Right renal pelvis (tissue), 4 donors: ENCODE measurements around the gene CHRNA10. TPM values are rescaled to one million over a fixed set of nuclear protein-coding genes. Genes with fewer than 3 reads are reported as not detected.
"Not testable (repeated sequence)": the region's sequence is repeated elsewhere in the genome, so short reads cannot be mapped to it uniquely, and the experiment has no call there.

ENCODE experiments used
- DNase-seq, 4 donors: peaks; one replicate each; pipeline ENCODE4 v3.0.0-alpha.2; 2013; ENCODE audit warnings: low read depth in 4 of 4, low spot score in 3 of 4, missing footprints in 1 of 4
- polyA plus RNA-seq, 4 donors: library from polyadenylated mRNA; unstranded; fragments of 120-200 nt; gene quantifications; one replicate each; pipeline ENCODE4 v1.2.1, GENCODE V29; 2013; ENCODE audit not compliant: insufficient read length in 4 of 4

CHRNA10 gene
- polyA plus RNA-seq, 4 donors = 1.4 to 2.6 (median 1.5) TPM

- DNase-seq = no peak
These were observed 5.1 kb downstream of the CHRNA10 start for GRCh38 chr11:3666023-3666530.

GRCh38 chr11:3665336-3666022 is 5.7 kb downstream of the CHRNA10 start:
- DNase-seq = no peak

- DNase-seq = no peak
These were observed 7.1 kb downstream of the CHRNA10 start for GRCh38 chr11:3664032-3664630.

- DNase-seq = no peak
These were observed 8.3 kb downstream of the CHRNA10 start for GRCh38 chr11:3662856-3663255.

GRCh38 chr11:3660960-3661359 is 10.2 kb downstream of the CHRNA10 start:
- no peak for DNase-seq

- no peak for DNase-seq
These were observed 11.3 kb downstream of the CHRNA10 start for GRCh38 chr11:3659595-3660515.

GRCh38 chr11:3658252-3658651 is 12.9 kb downstream of the CHRNA10 start:
- DNase-seq = no peak

- not testable (repeated sequence) for DNase-seq
These were observed 13.9 kb downstream of the CHRNA10 start for GRCh38 chr11:3657331-3657730.

GRCh38 chr11:3655547-3655946 is 15.6 kb downstream of the CHRNA10 start:
- no peak for DNase-seq

- not testable (repeated sequence) for DNase-seq
These were observed 18.7 kb downstream of the CHRNA10 start for GRCh38 chr11:3652514-3652913.

GRCh38 chr11:3649374-3649773 is 21.8 kb downstream of the CHRNA10 start:
- DNase-seq = not testable (repeated sequence)

GRCh38 chr11:3648843-3649242 is 22.3 kb downstream of the CHRNA10 start:
- DNase-seq = not testable (repeated sequence)

GRCh38 chr11:3645552-3645951 is 25.6 kb downstream of the CHRNA10 start:
- DNase-seq = no peak

- DNase-seq = no peak
These were observed 26.4 kb downstream of the CHRNA10 start, which contains the start of gene ART1 for GRCh38 chr11:3644817-3645235. ART1 (plus strand) TSS chr11:3645128; CDS start chr11:3659214, 14,086 bp downstream.

- DNase-seq = not testable (repeated sequence)
These were observed 28.1 kb downstream of the CHRNA10 start for GRCh38 chr11:3643102-3643546.

- peak; percentile 78 to 83 (median 80) for DNase-seq
These were observed 28.9 kb downstream of the CHRNA10 start for GRCh38 chr11:3642071-3642951.

GRCh38 chr11:3641701-3642070 is 29.5 kb downstream of the CHRNA10 start, which contains the start of gene ART5:
ART5 (minus strand) TSS chr11:3641992; CDS start chr11:3641862, 130 bp downstream.
- no peak for DNase-seq

GRCh38 chr11:3641191-3641590 is 30.0 kb downstream of the CHRNA10 start:
- no peak for DNase-seq

GRCh38 chr11:3639841-3640240 is 31.3 kb downstream of the CHRNA10 start:
- DNase-seq = no peak

GRCh38 chr11:3638513-3638912 is 32.7 kb downstream of the CHRNA10 start:
- no peak for DNase-seq
